ENCODE results near the gene PTK7.
"Not testable (repeated sequence)": the region's sequence is repeated elsewhere in the genome, so short reads cannot be mapped to it uniquely, and the experiment has no call there.

Gene PTK7

GRCh38 chr6:43054206-43054943 lies 21.7 kb upstream of the PTK7 start:
- no peak for DNase-seq (ENCODE audit: low read depth in 3 of 3)

- DNase-seq (ENCODE audit: low read depth in 3 of 3) = no peak
Measured at GRCh38 chr6:43055966-43056365, 20.1 kb upstream of the PTK7 start.

- no peak for DNase-seq (ENCODE audit: low read depth in 3 of 3)
Measured at GRCh38 chr6:43058531-43058930, 17.6 kb upstream of the PTK7 start.

- peak; percentile 94 to 98 (median 97) for DNase-seq (ENCODE audit: low read depth in 3 of 3)
Measured at GRCh38 chr6:43059168-43060033, 16.7 kb upstream of the PTK7 start, which contains the start of the genes KLC4 and MRPL2. Gene KLC4, plus strand, starts transcription at chr6:43059631. Its CDS starts 1,705 bp downstream, at chr6:43061336. Gene MRPL2, minus strand, starts transcription at chr6:43059434. Its CDS starts 53 bp downstream, at chr6:43059381.

- no peak for DNase-seq (ENCODE audit: low read depth in 3 of 3)
Measured at GRCh38 chr6:43060034-43060754, 15.9 kb upstream of the PTK7 start.

GRCh38 chr6:43060755-43061633 lies 15.1 kb upstream of the PTK7 start:
- DNase-seq (ENCODE audit: low read depth in 3 of 3) = no peak

GRCh38 chr6:43061861-43062260 lies 14.3 kb upstream of the PTK7 start:
- DNase-seq (ENCODE audit: low read depth in 3 of 3) = no peak

GRCh38 chr6:43062818-43063217 lies 13.3 kb upstream of the PTK7 start:
- DNase-seq (ENCODE audit: low read depth in 3 of 3) = no peak

GRCh38 chr6:43070028-43070632 lies 6.0 kb upstream of the PTK7 start:
- no peak for DNase-seq (ENCODE audit: low read depth in 3 of 3)

- DNase-seq (ENCODE audit: low read depth in 3 of 3) = no peak
Measured at GRCh38 chr6:43074847-43075669, 1.1 kb upstream of the PTK7 start.

GRCh38 chr6:43076464-43077332 lies 584 bp downstream of the PTK7 start:
- DNase-seq (ENCODE audit: low read depth in 3 of 3) = no peak

- no peak for DNase-seq (ENCODE audit: low read depth in 3 of 3)
Measured at GRCh38 chr6:43077333-43077809, 1.3 kb downstream of the PTK7 start.

- DNase-seq (ENCODE audit: low read depth in 3 of 3) = no peak
Measured at GRCh38 chr6:43077981-43078511, 1.9 kb downstream of the PTK7 start.

GRCh38 chr6:43078691-43079090 lies 2.6 kb downstream of the PTK7 start:
- no peak for DNase-seq (ENCODE audit: low read depth in 3 of 3)

- DNase-seq (ENCODE audit: low read depth in 3 of 3) = no peak
Measured at GRCh38 chr6:43081043-43081442, 4.9 kb downstream of the PTK7 start.

- DNase-seq (ENCODE audit: low read depth in 3 of 3) = not testable (repeated sequence)
Measured at GRCh38 chr6:43081922-43082321, 5.8 kb downstream of the PTK7 start.

- DNase-seq (ENCODE audit: low read depth in 3 of 3) = no peak
Measured at GRCh38 chr6:43082806-43083655, 6.9 kb downstream of the PTK7 start.
